Omental fat pad (tissue), 4 donors: ENCODE data around the gene SYT12. TPM values are rescaled to one million over a fixed set of nuclear protein-coding genes. Genes with fewer than 3 reads are reported as not detected.

Experiments used
- ATAC-seq: fragments of 150-250 bp; one replicate; pipeline ENCODE4 v1.9.1; 2016; ENCODE audit warnings: mild to moderate bottlenecking, moderate library complexity; ENCODE audit not compliant: low FRiP score
- DNase-seq: peaks from one replicate; pipeline ENCODE4 v3.0.0-alpha.2; 2019; ENCODE audit warnings: low spot score
- CTCF ChIP-seq, 3 donors: fragments of 450-650 bp; IDR thresholded peaks; one replicate each; pipeline ENCODE4 v1.5.1; 2016 to 2017; ENCODE audit warnings: antibody characterized with exemption in 3 of 3, mild to moderate bottlenecking in 3 of 3, moderate library complexity in 2 of 3
- total RNA-seq, 4 donors: library from RNA; depleted of rRNA; stranded (reverse); fragments of >200 nt; gene quantifications; one replicate each; pipeline ENCODE4 v1.1.0, GENCODE V29; 2016

Gene SYT12
- total RNA-seq, 4 donors from 2014 or later, result 0.36 to 1.8 (median 0.37) TPM; not detected in 1

- TF ChIP-seq CTCF (IDR thresholded peaks at IDR 0.05), result no peak
- ATAC-seq, result no peak
- DNase-seq, result no peak
These were observed 5.1 kb downstream of the SYT12 start for GRCh38 chr11:67027943-67028542.

GRCh38 chr11:67029146-67029545, 6.2 kb downstream of the SYT12 start:
- no peak for DNase-seq
- ATAC-seq, result peak; percentile 30
- no peak for TF ChIP-seq CTCF (IDR thresholded peaks at IDR 0.05)

- TF ChIP-seq CTCF (IDR thresholded peaks at IDR 0.05), result no peak
- ATAC-seq (no peak), DNase-seq (no peak)
These were observed 8.0 kb downstream of the SYT12 start for GRCh38 chr11:67030976-67031375.

- DNase-seq (no peak), ATAC-seq (no peak)
- no peak for TF ChIP-seq CTCF (IDR thresholded peaks at IDR 0.05)
These were observed 9.0 kb downstream of the SYT12 start for GRCh38 chr11:67031791-67032561.

GRCh38 chr11:67032830-67033551, 10.1 kb downstream of the SYT12 start:
- DNase-seq (peak; percentile 36), ATAC-seq (peak; percentile 93)
- no peak for TF ChIP-seq CTCF (IDR thresholded peaks at IDR 0.05)

GRCh38 chr11:67033661-67034166, 10.8 kb downstream of the SYT12 start:
- no peak for DNase-seq
- peak; percentile 67 for ATAC-seq
- TF ChIP-seq CTCF (IDR thresholded peaks at IDR 0.05), result no peak
